SK-N-SH treated with all-trans-retinoic acid at 6 μM for 48 hours (cell line): ENCODE measurements around the gene NELFCD.

Experiments
- ATAC-seq: fragments of 200-7000 bp; cut with Tn5 transposase; 3 replicates; pipeline ENCODE4 v1.9.1; 2020; ENCODE audit warnings: mild to moderate bottlenecking, moderate library complexity
- ARNTL ChIP-seq: fragments of 450-650 bp; formaldehyde crosslinking; IDR thresholded peaks from 2 replicates; pipeline ENCODE4 v1.5.0; 2020; ENCODE audit warnings: low read depth, mild to moderate bottlenecking, moderate library complexity, borderline replicate concordance
- BACH2 ChIP-seq: fragments of 250-450 bp; sonication (Bioruptor Pico); IDR thresholded peaks from 2 replicates; pipeline ENCODE4 v1.9.0; 2021; ENCODE audit warnings: mild to moderate bottlenecking, borderline replicate concordance
- CSDC2 ChIP-seq: fragments of 250-450 bp; sonication (Bioruptor Pico); IDR thresholded peaks from 2 replicates; pipeline ENCODE4 v1.5.0; 2020; ENCODE audit warnings: mild to moderate bottlenecking, moderate library complexity
- ESRRG ChIP-seq: fragments of 250-450 bp; sonication (Bioruptor Pico); IDR thresholded peaks from 2 replicates; pipeline ENCODE4 v1.6.1; 2021; ENCODE audit warnings: mild to moderate bottlenecking
- GLIS3 ChIP-seq: fragments of 250-450 bp; sonication (Bioruptor Pico); IDR thresholded peaks from 2 replicates; pipeline ENCODE4 v1.5.0; 2020; ENCODE audit warnings: mild to moderate bottlenecking, moderate library complexity
- ISL1 ChIP-seq: fragments of 250-450 bp; sonication (Bioruptor Pico); IDR thresholded peaks from 2 replicates; pipeline ENCODE4 v2.1.2; 2022; ENCODE audit warnings: mild to moderate bottlenecking, moderate library complexity
- OSR1 ChIP-seq: fragments of 250-450 bp; sonication (Bioruptor Pico); IDR thresholded peaks from 2 replicates; pipeline ENCODE4 v1.8.0; 2022; ENCODE audit warnings: moderate library complexity, mild to moderate bottlenecking, inconsistent platforms
- PPARA ChIP-seq: fragments of 250-450 bp; sonication (Bioruptor Pico); IDR thresholded peaks from 2 replicates; pipeline ENCODE4 v1.5.0; 2020; ENCODE audit warnings: mild to moderate bottlenecking, borderline replicate concordance
- SNAI2 ChIP-seq: fragments of 250-450 bp; sonication (Bioruptor Pico); IDR thresholded peaks from 2 replicates; pipeline ENCODE4 v1.5.0; 2020; ENCODE audit warnings: mild to moderate bottlenecking, moderate library complexity
- TCF4 ChIP-seq: fragments of 250-450 bp; sonication (Bioruptor Pico); IDR thresholded peaks from 2 replicates; pipeline ENCODE4 v1.8.0; 2021; ENCODE audit warnings: mild to moderate bottlenecking, moderate library complexity, borderline replicate concordance
- TOX ChIP-seq: fragments of 250-450 bp; sonication (Bioruptor Pico); IDR thresholded peaks from 2 replicates; pipeline ENCODE4 v1.8.0; 2021; ENCODE audit warnings: mild to moderate bottlenecking, moderate library complexity, borderline replicate concordance
- ZC3H10 ChIP-seq: fragments of 250-450 bp; sonication (Bioruptor Pico); IDR thresholded peaks from 2 replicates; pipeline ENCODE4 v1.5.1; 2021; ENCODE audit warnings: mild to moderate bottlenecking, moderate library complexity
- ZFP3 ChIP-seq: fragments of 250-450 bp; sonication (Bioruptor Pico); IDR thresholded peaks from 2 replicates; pipeline ENCODE4 v1.5.0; 2020; ENCODE audit warnings: mild to moderate bottlenecking, moderate library complexity
- ZFP30 ChIP-seq: fragments of 450-650 bp; formaldehyde crosslinking; IDR thresholded peaks from 2 replicates; pipeline ENCODE4 v1.5.0; 2022; ENCODE audit warnings: mild to moderate bottlenecking, moderate library complexity
- ZNF565 ChIP-seq: fragments of 450-650 bp; formaldehyde crosslinking; conservative IDR thresholded peaks from 2 replicates; pipeline ENCODE4 v1.5.0; 2020; ENCODE audit warnings: low read depth, mild to moderate bottlenecking, moderate library complexity
- ZNF70 ChIP-seq: fragments of 450-650 bp; formaldehyde crosslinking; IDR thresholded peaks from 2 replicates; pipeline ENCODE4 v1.5.0; 2020; ENCODE audit warnings: mild to moderate bottlenecking, moderate library complexity
- ZNF8 ChIP-seq: fragments of 450-650 bp; formaldehyde crosslinking; IDR thresholded peaks from 2 replicates; pipeline ENCODE4 v1.5.0; 2020; ENCODE audit warnings: mild to moderate bottlenecking, moderate library complexity
- TF ChIP-seq, protein P1 (sequence below): fragments of 250-450 bp; sonication (Bioruptor Pico); IDR thresholded peaks from 2 replicates; pipeline ENCODE4 v1.5.1; 2021; ENCODE audit warnings: mild to moderate bottlenecking, moderate library complexity
- TF ChIP-seq, protein P2 (sequence below): fragments of 250-450 bp; sonication (Bioruptor Pico); IDR thresholded peaks from 2 replicates; pipeline ENCODE4 v1.8.0; 2021; ENCODE audit warnings: low read depth, mild to moderate bottlenecking, moderate library complexity, borderline replicate concordance
- TF ChIP-seq, protein P3 (sequence below): fragments of 250-450 bp; sonication (Bioruptor Pico); IDR thresholded peaks from 2 replicates; pipeline ENCODE4 v1.5.0; 2020; ENCODE audit warnings: mild to moderate bottlenecking, moderate library complexity
- TF ChIP-seq, protein P4 (sequence below): fragments of 250-450 bp; sonication (Bioruptor Pico); IDR thresholded peaks from 2 replicates; pipeline ENCODE4 v1.8.0; 2020; ENCODE audit warnings: mild to moderate bottlenecking, moderate library complexity, borderline replicate concordance
- TF ChIP-seq, protein P5 (sequence below): fragments of 250-450 bp; sonication (Bioruptor Pico); IDR thresholded peaks from 2 replicates; pipeline ENCODE4 v1.5.1; 2020; ENCODE audit warnings: low read depth, mild to moderate bottlenecking, moderate library complexity

NELFCD gene

DNA sequence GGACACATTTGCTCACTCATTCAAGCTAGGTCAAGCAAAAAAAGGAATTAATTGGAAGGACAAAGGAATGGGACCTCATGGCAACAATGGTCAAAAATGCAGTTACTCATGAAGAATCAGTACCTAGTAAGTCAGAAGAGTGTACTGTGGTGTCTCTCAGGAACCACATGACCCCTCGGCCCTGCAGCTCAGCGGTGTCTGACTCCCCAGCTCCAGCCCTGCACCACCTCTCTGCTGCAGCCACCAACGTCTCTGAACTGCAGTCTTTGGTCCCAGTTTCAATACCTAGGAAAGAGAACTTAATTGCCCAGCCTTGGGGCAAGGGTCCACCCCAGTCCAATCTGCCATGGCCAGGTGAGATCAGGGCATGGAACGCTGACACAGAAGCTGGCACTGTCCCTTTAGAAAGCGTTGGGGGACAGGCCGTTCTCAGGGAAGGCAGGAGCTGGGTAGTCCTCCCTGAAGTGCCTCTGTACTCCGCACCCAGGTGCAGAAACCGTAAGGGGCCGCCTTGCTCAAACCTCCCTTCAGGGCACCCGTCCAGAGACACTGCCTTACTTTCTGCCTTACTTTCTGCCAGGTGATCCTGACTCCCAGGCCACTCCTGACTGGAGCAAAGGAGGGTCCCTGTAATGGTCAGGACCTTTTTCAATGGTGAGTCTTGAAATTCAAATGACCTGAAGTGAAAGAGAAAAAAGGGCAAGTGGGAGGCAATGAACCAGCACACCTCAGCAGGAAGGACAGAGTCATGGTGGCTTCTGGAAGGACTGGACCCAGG is 13.2 kb upstream of the NELFCD start (continued):
- TF ChIP-seq, protein P1, sequence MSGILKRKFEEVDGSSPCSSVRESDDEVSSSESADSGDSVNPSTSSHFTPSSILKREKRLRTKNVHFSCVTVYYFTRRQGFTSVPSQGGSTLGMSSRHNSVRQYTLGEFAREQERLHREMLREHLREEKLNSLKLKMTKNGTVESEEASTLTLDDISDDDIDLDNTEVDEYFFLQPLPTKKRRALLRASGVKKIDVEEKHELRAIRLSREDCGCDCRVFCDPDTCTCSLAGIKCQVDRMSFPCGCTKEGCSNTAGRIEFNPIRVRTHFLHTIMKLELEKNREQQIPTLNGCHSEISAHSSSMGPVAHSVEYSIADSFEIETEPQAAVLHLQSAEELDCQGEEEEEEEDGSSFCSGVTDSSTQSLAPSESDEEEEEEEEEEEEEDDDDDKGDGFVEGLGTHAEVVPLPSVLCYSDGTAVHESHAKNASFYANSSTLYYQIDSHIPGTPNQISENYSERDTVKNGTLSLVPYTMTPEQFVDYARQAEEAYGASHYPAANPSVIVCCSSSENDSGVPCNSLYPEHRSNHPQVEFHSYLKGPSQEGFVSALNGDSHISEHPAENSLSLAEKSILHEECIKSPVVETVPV (CRISPR knock-in tag): no peak
- TF ChIP-seq, all 23 proteins: peak for 0

DNA sequence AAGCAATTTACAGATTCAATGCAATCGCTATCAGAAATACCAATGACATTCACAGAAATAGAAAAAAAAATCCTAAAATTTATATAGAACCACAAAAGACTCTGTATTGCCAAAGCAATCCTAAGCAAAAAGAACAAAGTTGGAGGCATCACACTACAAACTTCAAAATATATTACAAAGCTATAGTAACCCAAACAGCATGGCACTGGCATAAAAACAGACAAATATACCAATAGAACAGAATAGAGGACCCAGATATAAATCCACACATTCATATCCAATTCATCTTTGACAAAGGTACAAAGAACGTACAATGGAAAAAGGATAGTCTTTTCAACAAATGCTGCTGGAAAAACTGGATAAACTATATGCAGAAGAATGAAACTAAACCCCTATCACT is 11.6 kb upstream of the NELFCD start:
- ATAC-seq: no peak
- TF ChIP-seq ZFP30 (CRISPR knock-in tag) (no peak), ARNTL (no peak), ISL1 (no peak), ZNF70 (no peak), GLIS3 (CRISPR knock-in tag) (no peak), ZC3H10 (no peak), ZNF565 (CRISPR knock-in tag) (no peak), CSDC2 (CRISPR knock-in tag) (no peak), TCF4 (CRISPR knock-in tag) (no peak), SNAI2 (CRISPR knock-in tag) (no peak), PPARA (no peak), BACH2 (CRISPR knock-in tag) (no peak), ZFP3 (CRISPR knock-in tag) (no peak), TOX (CRISPR knock-in tag) (no peak), ESRRG (CRISPR knock-in tag) (no peak)
- TF ChIP-seq, protein P1 (CRISPR knock-in tag): no peak
- TF ChIP-seq, protein P2, sequence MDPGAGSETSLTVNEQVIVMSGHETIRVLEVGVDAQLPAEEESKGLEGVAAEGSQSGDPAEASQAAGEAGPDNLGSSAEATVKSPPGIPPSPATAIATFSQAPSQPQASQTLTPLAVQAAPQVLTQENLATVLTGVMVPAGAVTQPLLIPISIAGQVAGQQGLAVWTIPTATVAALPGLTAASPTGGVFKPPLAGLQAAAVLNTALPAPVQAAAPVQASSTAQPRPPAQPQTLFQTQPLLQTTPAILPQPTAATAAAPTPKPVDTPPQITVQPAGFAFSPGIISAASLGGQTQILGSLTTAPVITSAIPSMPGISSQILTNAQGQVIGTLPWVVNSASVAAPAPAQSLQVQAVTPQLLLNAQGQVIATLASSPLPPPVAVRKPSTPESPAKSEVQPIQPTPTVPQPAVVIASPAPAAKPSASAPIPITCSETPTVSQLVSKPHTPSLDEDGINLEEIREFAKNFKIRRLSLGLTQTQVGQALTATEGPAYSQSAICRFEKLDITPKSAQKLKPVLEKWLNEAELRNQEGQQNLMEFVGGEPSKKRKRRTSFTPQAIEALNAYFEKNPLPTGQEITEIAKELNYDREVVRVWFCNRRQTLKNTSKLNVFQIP (CRISPR knock-in tag): no peak
- TF ChIP-seq, protein P3, sequence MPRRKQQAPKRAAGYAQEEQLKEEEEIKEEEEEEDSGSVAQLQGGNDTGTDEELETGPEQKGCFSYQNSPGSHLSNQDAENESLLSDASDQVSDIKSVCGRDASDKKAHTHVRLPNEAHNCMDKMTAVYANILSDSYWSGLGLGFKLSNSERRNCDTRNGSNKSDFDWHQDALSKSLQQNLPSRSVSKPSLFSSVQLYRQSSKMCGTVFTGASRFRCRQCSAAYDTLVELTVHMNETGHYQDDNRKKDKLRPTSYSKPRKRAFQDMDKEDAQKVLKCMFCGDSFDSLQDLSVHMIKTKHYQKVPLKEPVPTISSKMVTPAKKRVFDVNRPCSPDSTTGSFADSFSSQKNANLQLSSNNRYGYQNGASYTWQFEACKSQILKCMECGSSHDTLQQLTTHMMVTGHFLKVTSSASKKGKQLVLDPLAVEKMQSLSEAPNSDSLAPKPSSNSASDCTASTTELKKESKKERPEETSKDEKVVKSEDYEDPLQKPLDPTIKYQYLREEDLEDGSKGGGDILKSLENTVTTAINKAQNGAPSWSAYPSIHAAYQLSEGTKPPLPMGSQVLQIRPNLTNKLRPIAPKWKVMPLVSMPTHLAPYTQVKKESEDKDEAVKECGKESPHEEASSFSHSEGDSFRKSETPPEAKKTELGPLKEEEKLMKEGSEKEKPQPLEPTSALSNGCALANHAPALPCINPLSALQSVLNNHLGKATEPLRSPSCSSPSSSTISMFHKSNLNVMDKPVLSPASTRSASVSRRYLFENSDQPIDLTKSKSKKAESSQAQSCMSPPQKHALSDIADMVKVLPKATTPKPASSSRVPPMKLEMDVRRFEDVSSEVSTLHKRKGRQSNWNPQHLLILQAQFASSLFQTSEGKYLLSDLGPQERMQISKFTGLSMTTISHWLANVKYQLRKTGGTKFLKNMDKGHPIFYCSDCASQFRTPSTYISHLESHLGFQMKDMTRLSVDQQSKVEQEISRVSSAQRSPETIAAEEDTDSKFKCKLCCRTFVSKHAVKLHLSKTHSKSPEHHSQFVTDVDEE (CRISPR knock-in tag): no peak
- TF ChIP-seq, protein P4, sequence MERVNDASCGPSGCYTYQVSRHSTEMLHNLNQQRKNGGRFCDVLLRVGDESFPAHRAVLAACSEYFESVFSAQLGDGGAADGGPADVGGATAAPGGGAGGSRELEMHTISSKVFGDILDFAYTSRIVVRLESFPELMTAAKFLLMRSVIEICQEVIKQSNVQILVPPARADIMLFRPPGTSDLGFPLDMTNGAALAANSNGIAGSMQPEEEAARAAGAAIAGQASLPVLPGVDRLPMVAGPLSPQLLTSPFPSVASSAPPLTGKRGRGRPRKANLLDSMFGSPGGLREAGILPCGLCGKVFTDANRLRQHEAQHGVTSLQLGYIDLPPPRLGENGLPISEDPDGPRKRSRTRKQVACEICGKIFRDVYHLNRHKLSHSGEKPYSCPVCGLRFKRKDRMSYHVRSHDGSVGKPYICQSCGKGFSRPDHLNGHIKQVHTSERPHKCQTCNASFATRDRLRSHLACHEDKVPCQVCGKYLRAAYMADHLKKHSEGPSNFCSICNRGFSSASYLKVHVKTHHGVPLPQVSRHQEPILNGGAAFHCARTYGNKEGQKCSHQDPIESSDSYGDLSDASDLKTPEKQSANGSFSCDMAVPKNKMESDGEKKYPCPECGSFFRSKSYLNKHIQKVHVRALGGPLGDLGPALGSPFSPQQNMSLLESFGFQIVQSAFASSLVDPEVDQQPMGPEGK (CRISPR knock-in tag): no peak

DNA sequence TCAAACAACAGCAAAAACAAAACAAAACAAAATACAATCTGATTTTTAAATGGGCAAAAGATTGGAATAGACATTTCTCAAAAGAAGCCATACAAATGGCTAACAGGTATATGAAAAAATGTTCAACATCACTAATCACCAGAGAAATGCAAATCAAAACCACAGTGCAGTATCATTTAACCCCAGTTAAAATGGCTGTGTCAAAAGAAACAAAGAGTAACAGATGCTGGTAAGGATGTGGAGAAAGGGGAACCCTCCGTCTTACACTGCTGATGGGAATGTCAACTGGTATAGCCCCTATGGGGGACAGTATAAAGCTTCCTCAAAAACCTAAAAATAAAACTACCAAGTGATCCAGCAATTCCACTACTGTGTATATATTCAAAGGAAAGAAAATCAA is 10.9 kb upstream of the NELFCD start:
- ATAC-seq: no peak
- TF ChIP-seq, protein P2 (CRISPR knock-in tag): no peak
- TF ChIP-seq ZFP30 (CRISPR knock-in tag) (no peak), ESRRG (CRISPR knock-in tag) (no peak), OSR1 (CRISPR knock-in tag) (no peak), CSDC2 (CRISPR knock-in tag) (no peak), ISL1 (no peak), ZFP3 (CRISPR knock-in tag) (no peak), ZNF8 (CRISPR knock-in tag) (no peak), ZNF70 (no peak)
- TF ChIP-seq, protein P5, sequence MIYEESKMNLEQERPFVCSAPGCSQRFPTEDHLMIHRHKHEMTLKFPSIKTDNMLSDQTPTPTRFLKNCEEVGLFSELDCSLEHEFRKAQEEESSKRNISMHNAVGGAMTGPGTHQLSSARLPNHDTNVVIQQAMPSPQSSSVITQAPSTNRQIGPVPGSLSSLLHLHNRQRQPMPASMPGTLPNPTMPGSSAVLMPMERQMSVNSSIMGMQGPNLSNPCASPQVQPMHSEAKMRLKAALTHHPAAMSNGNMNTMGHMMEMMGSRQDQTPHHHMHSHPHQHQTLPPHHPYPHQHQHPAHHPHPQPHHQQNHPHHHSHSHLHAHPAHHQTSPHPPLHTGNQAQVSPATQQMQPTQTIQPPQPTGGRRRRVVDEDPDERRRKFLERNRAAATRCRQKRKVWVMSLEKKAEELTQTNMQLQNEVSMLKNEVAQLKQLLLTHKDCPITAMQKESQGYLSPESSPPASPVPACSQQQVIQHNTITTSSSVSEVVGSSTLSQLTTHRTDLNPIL (CRISPR knock-in tag): no peak
- TF ChIP-seq, protein P1 (CRISPR knock-in tag): no peak
